GM19099 (cell line): ENCODE data around the gene MYL3.

Source experiments
- POLR2A ChIP-seq: IDR thresholded peaks from 3 replicates; pipeline ENCODE4 v1.6.1; 2011; ENCODE audit warnings: low read depth; ENCODE audit not compliant: insufficient read length; ENCODE audit errors: extremely low read depth

Gene MYL3

GRCh38 chr3:46901591-46902187 is 38.4 kb upstream of the MYL3 start:
- TF ChIP-seq POLR2A = no peak

GRCh38 chr3:46901061-46901460 is 37.8 kb upstream of the MYL3 start:
- no peak for TF ChIP-seq POLR2A

- no peak for TF ChIP-seq POLR2A
Observed at GRCh38 chr3:46900356-46900755, 37.1 kb upstream of the MYL3 start.

GRCh38 chr3:46900007-46900292 is 36.7 kb upstream of the MYL3 start:
- TF ChIP-seq POLR2A = no peak

- no peak for TF ChIP-seq POLR2A
Observed at GRCh38 chr3:46899151-46900006, 36.1 kb upstream of the MYL3 start.

- no peak for TF ChIP-seq POLR2A
Observed at GRCh38 chr3:46898321-46899150, 35.3 kb upstream of the MYL3 start.

GRCh38 chr3:46897829-46898320 is 34.6 kb upstream of the MYL3 start:
- no peak for TF ChIP-seq POLR2A

GRCh38 chr3:46897031-46897430 is 33.8 kb upstream of the MYL3 start:
- no peak for TF ChIP-seq POLR2A

GRCh38 chr3:46896386-46896785 is 33.1 kb upstream of the MYL3 start:
- no peak for TF ChIP-seq POLR2A

- TF ChIP-seq POLR2A = no peak
Observed at GRCh38 chr3:46895761-46896160, 32.5 kb upstream of the MYL3 start.

GRCh38 chr3:46895204-46895660 is 32.0 kb upstream of the MYL3 start:
- no peak for TF ChIP-seq POLR2A

GRCh38 chr3:46894256-46894655 is 31.0 kb upstream of the MYL3 start:
- no peak for TF ChIP-seq POLR2A

GRCh38 chr3:46893763-46894162 is 30.5 kb upstream of the MYL3 start:
- TF ChIP-seq POLR2A = no peak

GRCh38 chr3:46893146-46893748 is 30.0 kb upstream of the MYL3 start:
- TF ChIP-seq POLR2A = no peak
